ENCODE results near the gene NR0B2. TPM values are rescaled to one million over a fixed set of nuclear protein-coding genes. Genes with fewer than 3 reads are reported as not detected.

The NR0B2 gene
- total and polyA plus RNA-seq, 8 donors: 1.2 to 7.8 (median 3.8) TPM

GRCh38 chr1:26864610-26865480, 48.9 kb downstream of the NR0B2 start:
- Histone ChIP-seq H3K9me3 (no peaks in the 10 kb centered on the region), H3K27ac (peak overlapping the region; percentile 95 to 96), H3K4me3 (peak overlapping the region; percentile 59 to 65), H3K27me3 (no peaks in the 10 kb centered on the region), H3K36me3 (no peaks in the 10 kb centered on the region), H3K4me1 (peaks cover 0 to 32% of the 10 kb centered on the region in 2 donors)
- ATAC-seq (peak; percentile 88), DNase-seq (peak; percentile 96 to 98 (median 97))
- no peak for TF ChIP-seq CTCF (IDR thresholded peaks at IDR 0.05)
- intact Hi-C loops (cut with DNase I): no loop called here

GRCh38 chr1:26863685-26864077, 50.1 kb downstream of the NR0B2 start:
- Histone ChIP-seq H3K27ac (peak overlapping the region; percentile 92 to 95), H3K9me3 (no peaks in the 10 kb centered on the region), H3K36me3 (no peaks in the 10 kb centered on the region), H3K27me3 (no peaks in the 10 kb centered on the region), H3K4me3 (peak overlapping the region; percentile 59 to 65), H3K4me1 (peaks cover 0 to 32% of the 10 kb centered on the region in 2 donors)
- no peak for ATAC-seq
- intact Hi-C loops (cut with DNase I): no loop called here
- TF ChIP-seq CTCF (IDR thresholded peaks at IDR 0.05): no peak
- DNase-seq: peak in 1 of 4 donors; percentile 67

- Histone ChIP-seq H3K36me3 (peaks cover 0 to 4% of the 10 kb centered on the region in 2 donors), H3K9me3 (no peaks in the 10 kb centered on the region), H3K27me3 (no peaks in the 10 kb centered on the region), H3K27ac (peak within 1 kb of the TSS; percentile 92 to 95), H3K4me3 (peak within 1 kb of the TSS; percentile 59 to 65), H3K4me1 (peaks cover 0 to 32% of the 10 kb centered on the region in 2 donors)
- intact Hi-C loops (cut with DNase I): no loop called here
- peak in 3 of 4 donors; percentile 5 to 90 (median 79) for DNase-seq
- peak; percentile 65 for ATAC-seq
- TF ChIP-seq CTCF (IDR thresholded peaks at IDR 0.05): peak in 1 of 2 donors; percentile 40
Observed at GRCh38 chr1:26862781-26863684, 50.7 kb downstream of the NR0B2 start, which contains the start of gene SFN. Gene SFN (plus strand): TSS chr1:26863149. CDS start chr1:26863213, 64 bp downstream.

- DNase-seq (peak in 2 of 4 donors; percentile 62 to 78), ATAC-seq (peak; percentile 4)
- no peak for TF ChIP-seq CTCF (IDR thresholded peaks at IDR 0.05)
Observed at GRCh38 chr1:26861889-26862378, 51.8 kb downstream of the NR0B2 start.

More at GRCh38 chr1:26861889-26862378, 51.8 kb downstream of the NR0B2 start:
- H3K36me3 ChIP-seq: peaks cover 0 to 5% of the 10 kb centered on the region in 2 donors
- H3K27ac ChIP-seq: peak overlapping the region; percentile 71 to 73
- intact Hi-C loops (cut with DNase I): no loop called here
- H3K4me1 ChIP-seq: peaks cover 0 to 32% of the 10 kb centered on the region in 2 donors
- no peaks in the 10 kb centered on the region for H3K27me3 ChIP-seq
- H3K9me3 ChIP-seq: no peaks in the 10 kb centered on the region
- no peak overlapping the region for H3K4me3 ChIP-seq

Other genes with a start within 250 kb of the NR0B2 start
- 10 to 100 TPM; 65.5 to 71.4 TPM for gene ARID1A, start 218.0 kb downstream of the NR0B2 start, total RNA-seq
- gene ARID1A, start 218.0 kb downstream of the NR0B2 start, polyA plus RNA-seq (ENCODE audit: insufficient read length in 6 of 6): 100 to 1,000 TPM in 3 of 6 donors, 10 to 100 TPM in 3; 94.5 to 106 (median 100) TPM
- gene PIGV, start 126.0 kb downstream of the NR0B2 start, total RNA-seq: 10 to 100 TPM; 15.4 to 16.9 TPM
- 10 to 100 TPM; 14.5 to 18.0 (median 16.0) TPM for gene PIGV, start 126.0 kb downstream of the NR0B2 start, polyA plus RNA-seq (ENCODE audit: insufficient read length in 6 of 6)
- gene ZDHHC18, start 87.3 kb downstream of the NR0B2 start, total RNA-seq: 10 to 100 TPM; 22.8 to 33.4 TPM
- gene ZDHHC18, start 87.3 kb downstream of the NR0B2 start, polyA plus RNA-seq (ENCODE audit: insufficient read length in 6 of 6): 10 to 100 TPM; 21.2 to 26.5 (median 24.2) TPM
- gene SFN, start 50.8 kb downstream of the NR0B2 start, total RNA-seq: 100 to 1,000 TPM; 130 to 192 TPM
- gene SFN, start 50.8 kb downstream of the NR0B2 start, polyA plus RNA-seq (ENCODE audit: insufficient read length in 6 of 6): 1 to 10 TPM in 1 of 6 donors, under 1 TPM in 5; 0.49 to 1.0 (median 0.64) TPM
- 10 to 100 TPM; 23.5 to 25.1 TPM for gene GPN2, start 23.7 kb downstream of the NR0B2 start, total RNA-seq
- 10 to 100 TPM; 27.7 to 34.1 (median 31.6) TPM for gene GPN2, start 23.7 kb downstream of the NR0B2 start, polyA plus RNA-seq (ENCODE audit: insufficient read length in 6 of 6)
- gene GPATCH3, start 13.5 kb downstream of the NR0B2 start, total RNA-seq: 10 to 100 TPM; 16.2 to 16.3 TPM
- 10 to 100 TPM in 5 of 6 donors, 1 to 10 TPM in 1; 10.0 to 17.1 (median 13.1) TPM for gene GPATCH3, start 13.5 kb downstream of the NR0B2 start, polyA plus RNA-seq (ENCODE audit: insufficient read length in 6 of 6)
- 10 to 100 TPM; 56.2 to 65.8 TPM for gene NUDC, start 7.8 kb upstream of the NR0B2 start, total RNA-seq
- gene NUDC, start 7.8 kb upstream of the NR0B2 start, polyA plus RNA-seq (ENCODE audit: insufficient read length in 6 of 6): 10 to 100 TPM; 66.5 to 94.6 (median 73.4) TPM
- gene KDF1, start 46.5 kb upstream of the NR0B2 start, total RNA-seq: 10 to 100 TPM in 1 of 2 donors, 1 to 10 TPM in 1; 8.6 to 12.1 TPM
- gene KDF1, start 46.5 kb upstream of the NR0B2 start, polyA plus RNA-seq (ENCODE audit: insufficient read length in 6 of 6): 1 to 10 TPM; 6.7 to 8.0 (median 7.8) TPM
- gene TRNP1, start 79.7 kb upstream of the NR0B2 start, total RNA-seq: 10 to 100 TPM; 23.4 to 27.7 TPM
- 1 to 10 TPM; 1.6 to 3.5 (median 2.8) TPM for gene TRNP1, start 79.7 kb upstream of the NR0B2 start, polyA plus RNA-seq (ENCODE audit: insufficient read length in 6 of 6)
- 10 to 100 TPM; 22.9 to 27.3 TPM for gene TENT5B, start 98.9 kb upstream of the NR0B2 start, total RNA-seq
- gene TENT5B, start 98.9 kb upstream of the NR0B2 start, polyA plus RNA-seq (ENCODE audit: insufficient read length in 6 of 6): 1 to 10 TPM; 1.5 to 2.7 (median 2.0) TPM
- 10 to 100 TPM; 47.1 to 63.8 TPM for gene SLC9A1, start 241.2 kb upstream of the NR0B2 start, total RNA-seq
- gene SLC9A1, start 241.2 kb upstream of the NR0B2 start, polyA plus RNA-seq (ENCODE audit: insufficient read length in 6 of 6): 10 to 100 TPM; 16.0 to 23.2 (median 19.4) TPM

All from left lung (tissue), 10 donors.